ENCODE measurements around the gene IGSF21. TPM values are rescaled to one million over a fixed set of nuclear protein-coding genes. Genes with fewer than 3 reads are reported as not detected.

The IGSF21 gene
- total RNA-seq, 1 donor from 2014 or later = 1.3 TPM

DNA sequence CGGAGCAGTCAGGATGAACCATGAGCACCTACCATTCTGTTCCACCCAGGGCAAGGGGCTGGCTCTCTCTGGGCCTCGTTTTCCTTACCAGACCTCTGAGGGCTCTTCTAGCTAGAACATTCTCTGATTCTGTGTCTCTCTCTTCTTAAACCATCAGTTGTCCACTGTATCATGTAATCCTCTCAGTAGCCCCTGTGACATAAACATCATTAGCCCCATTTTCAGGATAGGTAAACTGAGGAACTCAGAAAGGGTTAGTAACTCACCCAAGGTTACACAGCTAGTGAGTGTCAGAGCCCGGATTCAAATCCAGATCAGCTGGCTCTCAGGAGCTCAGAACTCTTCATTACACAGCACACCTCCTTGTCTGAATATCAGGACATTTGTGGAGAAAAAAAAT lies 22.8 kb downstream of the IGSF21 start:
- peaks cover 3% of the 10 kb centered on the region for H3K9me3 Mint-ChIP-seq (ENCODE audit: unreplicated experiment)
- no peak overlapping the region for H3K4me3 Mint-ChIP-seq (ENCODE audit: unreplicated experiment)
- TF ChIP-seq, protein P1, sequence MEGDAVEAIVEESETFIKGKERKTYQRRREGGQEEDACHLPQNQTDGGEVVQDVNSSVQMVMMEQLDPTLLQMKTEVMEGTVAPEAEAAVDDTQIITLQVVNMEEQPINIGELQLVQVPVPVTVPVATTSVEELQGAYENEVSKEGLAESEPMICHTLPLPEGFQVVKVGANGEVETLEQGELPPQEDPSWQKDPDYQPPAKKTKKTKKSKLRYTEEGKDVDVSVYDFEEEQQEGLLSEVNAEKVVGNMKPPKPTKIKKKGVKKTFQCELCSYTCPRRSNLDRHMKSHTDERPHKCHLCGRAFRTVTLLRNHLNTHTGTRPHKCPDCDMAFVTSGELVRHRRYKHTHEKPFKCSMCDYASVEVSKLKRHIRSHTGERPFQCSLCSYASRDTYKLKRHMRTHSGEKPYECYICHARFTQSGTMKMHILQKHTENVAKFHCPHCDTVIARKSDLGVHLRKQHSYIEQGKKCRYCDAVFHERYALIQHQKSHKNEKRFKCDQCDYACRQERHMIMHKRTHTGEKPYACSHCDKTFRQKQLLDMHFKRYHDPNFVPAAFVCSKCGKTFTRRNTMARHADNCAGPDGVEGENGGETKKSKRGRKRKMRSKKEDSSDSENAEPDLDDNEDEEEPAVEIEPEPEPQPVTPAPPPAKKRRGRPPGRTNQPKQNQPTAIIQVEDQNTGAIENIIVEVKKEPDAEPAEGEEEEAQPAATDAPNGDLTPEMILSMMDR (IDR thresholded peaks at IDR 0.05; ENCODE audit: partially characterized antibody, unreplicated experiment) = no peak
- H3K27me3 Mint-ChIP-seq (ENCODE audit: unreplicated experiment) = no peaks in the 10 kb centered on the region
- H3K36me3 Mint-ChIP-seq (ENCODE audit: unreplicated experiment) = no peaks in the 10 kb centered on the region
- peaks cover 17% of the 10 kb centered on the region for H3K4me1 Mint-ChIP-seq (ENCODE audit: low read depth, unreplicated experiment)
- no peak overlapping the region for H3K27ac Mint-ChIP-seq (ENCODE audit: unreplicated experiment)
- DNase-seq = no peak

DNA sequence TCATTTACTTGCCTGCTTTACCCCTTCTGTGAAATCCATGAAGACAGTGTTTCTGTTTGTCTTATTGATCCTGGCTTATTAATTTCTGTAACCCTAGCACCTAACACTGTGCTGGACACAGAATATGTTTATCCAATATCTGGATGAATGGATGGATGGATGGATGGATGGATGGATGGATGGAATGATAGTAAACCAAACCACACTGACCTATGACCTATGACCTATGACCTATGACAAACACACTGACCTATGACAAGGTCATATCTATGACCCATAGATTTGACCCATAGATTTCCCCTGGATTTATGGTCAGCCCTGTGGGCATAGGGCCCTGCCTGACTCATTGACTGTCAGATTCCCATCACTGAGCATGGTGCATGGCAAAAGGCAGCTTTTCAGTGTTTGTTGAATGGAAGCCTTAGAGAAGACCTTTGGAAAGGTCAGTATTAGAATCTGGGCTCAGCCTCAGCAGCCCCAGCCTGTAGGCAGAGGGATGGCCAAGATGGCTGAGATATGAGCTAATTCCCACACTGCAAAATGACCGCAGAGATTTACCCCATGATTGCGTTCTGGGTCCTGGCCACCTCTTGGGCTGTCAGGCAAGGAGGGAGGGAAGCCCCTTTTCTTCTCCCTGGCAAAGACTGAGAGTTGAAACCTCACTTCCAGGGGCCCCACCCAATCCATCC lies 24.6 kb downstream of the IGSF21 start:
- Mint-ChIP-seq H3K36me3 (ENCODE audit: unreplicated experiment) (no peaks in the 10 kb centered on the region), H3K27ac (ENCODE audit: unreplicated experiment) (no peak overlapping the region), H3K9me3 (ENCODE audit: unreplicated experiment) (peaks cover 3% of the 10 kb centered on the region), H3K4me1 (ENCODE audit: low read depth, unreplicated experiment) (peaks cover 17% of the 10 kb centered on the region), H3K27me3 (ENCODE audit: unreplicated experiment) (peaks cover 2% of the 10 kb centered on the region), H3K4me3 (ENCODE audit: unreplicated experiment) (no peak overlapping the region)
- DNase-seq = no peak
- TF ChIP-seq, protein P1 (IDR thresholded peaks at IDR 0.05; ENCODE audit: partially characterized antibody, unreplicated experiment) = no peak

DNA sequence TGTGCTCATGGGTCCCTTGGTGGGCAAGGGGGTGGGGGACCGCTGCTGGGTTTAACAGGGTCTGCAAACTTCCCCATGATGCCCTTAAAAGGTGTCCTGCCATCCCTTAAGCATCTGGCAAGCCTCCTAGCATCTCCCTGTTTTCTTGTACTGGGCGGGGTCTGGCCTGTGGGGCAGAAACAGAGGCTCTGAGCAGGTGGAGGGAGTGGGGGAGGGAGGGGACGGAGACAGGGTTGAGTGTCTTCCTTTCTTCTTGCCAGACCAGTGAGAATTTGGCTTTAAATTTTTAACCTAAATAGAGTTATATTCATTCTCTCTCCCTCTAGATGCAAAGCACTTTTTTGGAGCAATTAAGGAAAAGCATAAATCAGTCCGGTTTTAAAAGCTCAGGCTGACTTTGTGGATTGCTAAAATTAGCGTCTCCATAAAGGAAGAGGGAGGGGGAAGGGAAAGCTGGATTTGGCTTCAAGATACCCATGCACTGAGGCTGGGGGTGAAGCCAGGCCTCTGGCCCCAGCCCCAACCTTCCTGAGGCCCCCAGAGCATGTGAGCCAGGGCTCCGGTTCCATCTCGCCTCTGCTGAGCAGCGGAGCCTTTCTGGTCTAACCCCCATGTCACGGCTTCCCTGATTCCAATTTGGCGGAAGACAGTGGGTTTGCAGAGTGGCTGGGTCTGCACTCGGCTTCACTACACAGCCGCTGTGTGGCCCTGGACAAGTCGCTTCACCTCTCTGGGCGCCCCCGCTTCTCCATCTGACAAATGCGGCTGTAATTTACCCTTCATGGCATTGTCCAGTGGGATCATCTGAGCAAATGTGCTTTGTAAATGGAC lies 25.3 kb downstream of the IGSF21 start:
- no peak overlapping the region for H3K27ac Mint-ChIP-seq (ENCODE audit: unreplicated experiment)
- no peak overlapping the region for H3K4me3 Mint-ChIP-seq (ENCODE audit: unreplicated experiment)
- peaks cover 3% of the 10 kb centered on the region for H3K9me3 Mint-ChIP-seq (ENCODE audit: unreplicated experiment)
- H3K36me3 Mint-ChIP-seq (ENCODE audit: unreplicated experiment) = no peaks in the 10 kb centered on the region
- H3K27me3 Mint-ChIP-seq (ENCODE audit: unreplicated experiment) = peaks cover 2% of the 10 kb centered on the region
- TF ChIP-seq, protein P1 (IDR thresholded peaks at IDR 0.05; ENCODE audit: partially characterized antibody, unreplicated experiment) = no peak
- peaks cover 17% of the 10 kb centered on the region for H3K4me1 Mint-ChIP-seq (ENCODE audit: low read depth, unreplicated experiment)
- no peak for DNase-seq

DNA sequence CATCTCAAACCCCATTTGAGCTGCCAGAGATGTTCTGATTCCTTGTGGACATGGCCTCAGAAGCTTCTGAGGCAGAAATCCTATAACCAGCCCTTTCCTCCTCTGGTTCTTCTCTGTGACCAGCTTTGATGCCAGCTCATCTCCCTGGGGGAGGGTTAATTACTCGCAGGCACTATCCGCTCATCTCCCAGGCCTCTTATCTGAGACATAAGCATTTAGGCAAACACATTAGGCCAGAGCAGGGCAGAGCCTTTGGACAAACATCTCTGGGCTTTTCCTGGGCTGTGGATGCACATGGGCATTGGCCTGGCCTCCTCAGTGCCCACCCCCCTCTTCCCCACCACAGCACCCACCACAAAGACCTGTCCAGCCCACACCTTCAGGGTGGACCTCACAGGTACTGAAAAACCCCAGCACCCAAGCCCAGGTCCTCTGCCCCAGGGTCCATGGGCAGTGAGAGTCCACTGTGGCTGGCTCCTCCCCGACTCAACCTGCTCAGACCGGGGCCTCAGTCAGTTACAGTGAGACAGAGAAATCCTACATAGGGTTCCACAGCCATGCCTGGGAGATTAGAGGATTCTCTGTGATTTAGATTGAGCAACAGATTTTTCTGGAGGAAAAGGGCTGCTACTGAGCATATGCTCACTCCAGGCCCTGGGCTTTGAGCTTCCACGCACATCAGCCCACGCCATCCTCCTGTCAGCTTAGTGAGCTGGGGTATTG lies 26.9 kb downstream of the IGSF21 start:
- peak; percentile 58 for DNase-seq
- H3K36me3 Mint-ChIP-seq (ENCODE audit: unreplicated experiment) = no peaks in the 10 kb centered on the region
- TF ChIP-seq, protein P1 (IDR thresholded peaks at IDR 0.05; ENCODE audit: partially characterized antibody, unreplicated experiment) = no peak
- H3K9me3 Mint-ChIP-seq (ENCODE audit: unreplicated experiment) = peaks cover 1% of the 10 kb centered on the region
- no peak overlapping the region for H3K4me3 Mint-ChIP-seq (ENCODE audit: unreplicated experiment)
- peaks cover 14% of the 10 kb centered on the region for H3K4me1 Mint-ChIP-seq (ENCODE audit: low read depth, unreplicated experiment)
- peaks cover 2% of the 10 kb centered on the region for H3K27me3 Mint-ChIP-seq (ENCODE audit: unreplicated experiment)
- H3K27ac Mint-ChIP-seq (ENCODE audit: unreplicated experiment) = no peak overlapping the region
